NK-92 treated with Interleukin-12 subunit alpha and Interleukin-12 subunit beta, amount 100 ng/mL, for 24 hours (cell line): ENCODE measurements around the gene FGFR2.

Experiments used
- DNase-seq: peaks from one replicate; lab custom pipeline; 2025; lab: John Stamatoyannopoulos, UW

FGFR2 gene

DNA sequence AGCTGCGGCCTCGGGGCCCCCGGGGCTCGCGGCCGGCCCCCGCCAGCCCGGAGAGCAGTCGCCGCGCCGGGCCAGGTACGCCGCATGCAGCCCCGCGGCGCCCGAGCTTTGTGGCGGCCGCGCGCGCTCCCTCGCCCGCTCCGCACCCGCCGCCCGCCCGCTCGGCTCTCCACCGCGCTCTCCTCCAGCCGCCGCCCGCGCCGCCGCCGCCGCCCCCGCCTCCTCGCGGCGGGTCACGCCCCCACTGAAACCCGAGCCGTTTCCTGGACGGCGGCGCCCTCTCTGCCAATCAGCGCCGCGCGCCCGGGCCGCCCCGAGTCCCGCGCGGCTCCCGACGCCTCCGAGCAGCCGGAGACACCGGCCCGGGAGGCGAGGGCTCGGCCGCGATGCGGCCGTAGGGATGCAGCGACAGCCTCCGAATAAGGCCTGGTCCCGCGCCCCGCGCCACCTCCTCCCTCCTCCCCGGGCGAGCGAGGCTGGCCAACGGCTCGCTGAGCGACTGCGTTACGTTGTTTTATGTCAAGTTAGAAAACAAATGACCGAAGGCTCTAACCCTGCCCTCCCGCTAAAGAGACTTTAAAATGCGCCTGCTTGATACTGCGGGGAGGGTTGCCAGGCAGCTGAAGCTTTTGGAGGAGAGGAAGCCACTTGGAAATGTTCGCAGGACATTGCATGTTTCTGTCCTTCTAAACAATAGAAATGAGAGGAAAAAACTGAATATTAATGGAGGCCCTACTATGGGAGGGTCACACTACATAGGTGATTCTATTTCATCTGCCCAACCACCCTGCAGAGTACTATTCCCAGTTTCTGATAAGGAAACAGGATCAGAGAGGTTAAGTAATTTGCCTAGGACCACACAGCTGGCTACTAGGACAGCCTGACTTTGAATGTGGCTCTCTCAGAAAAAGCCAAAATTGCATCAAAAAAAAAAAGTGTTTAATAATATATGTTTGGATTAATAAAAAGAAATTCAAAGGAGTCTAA is at the start of gene FGFR2:
TSS of gene FGFR2 (minus strand) at position 182 of the 987 bp plus-strand sequence. CDS start 4,627 bp downstream, outside the sequence.
- DNase-seq, result no peak

DNA sequence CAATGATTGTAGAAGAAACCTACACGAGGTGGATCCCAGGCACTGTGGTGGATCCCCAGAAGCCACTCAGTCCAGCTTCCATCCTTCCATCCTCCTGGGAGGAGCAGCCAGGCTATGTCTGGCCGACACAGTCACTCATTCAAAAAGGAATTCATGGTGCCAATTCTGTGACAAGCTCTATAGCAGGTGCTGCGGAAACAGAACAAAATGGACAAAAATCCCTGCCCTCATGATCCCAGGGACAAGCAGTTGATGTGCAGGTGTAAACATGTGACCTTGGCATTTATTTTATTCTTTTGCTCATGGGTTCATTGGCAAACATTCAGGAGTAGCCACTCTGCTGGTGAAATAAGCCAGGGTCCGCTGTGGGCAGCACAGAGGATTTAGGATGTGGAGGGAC is 49.2 kb upstream of the FGFR2 start:
- no peak for DNase-seq

DNA sequence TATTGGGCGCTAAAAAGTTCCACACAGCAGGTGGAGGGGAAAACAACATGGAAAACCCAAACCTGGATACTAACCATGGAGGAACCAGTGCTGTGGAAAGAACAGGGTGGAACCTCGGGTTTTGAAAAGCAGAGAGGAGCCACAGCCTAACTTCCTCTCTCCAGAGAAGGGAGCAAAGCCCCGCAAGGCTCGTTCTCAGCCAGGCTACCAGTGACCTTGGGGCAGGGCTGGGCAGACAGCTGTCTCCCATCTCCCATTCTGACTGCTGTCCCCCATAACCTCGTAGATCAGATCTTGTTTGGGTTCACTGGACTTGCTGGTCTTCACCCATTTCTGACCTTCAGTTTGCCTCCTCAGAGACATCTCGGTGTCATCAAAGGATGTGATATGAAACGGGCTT is 47.5 kb upstream of the FGFR2 start:
- DNase-seq, result no peak

DNA sequence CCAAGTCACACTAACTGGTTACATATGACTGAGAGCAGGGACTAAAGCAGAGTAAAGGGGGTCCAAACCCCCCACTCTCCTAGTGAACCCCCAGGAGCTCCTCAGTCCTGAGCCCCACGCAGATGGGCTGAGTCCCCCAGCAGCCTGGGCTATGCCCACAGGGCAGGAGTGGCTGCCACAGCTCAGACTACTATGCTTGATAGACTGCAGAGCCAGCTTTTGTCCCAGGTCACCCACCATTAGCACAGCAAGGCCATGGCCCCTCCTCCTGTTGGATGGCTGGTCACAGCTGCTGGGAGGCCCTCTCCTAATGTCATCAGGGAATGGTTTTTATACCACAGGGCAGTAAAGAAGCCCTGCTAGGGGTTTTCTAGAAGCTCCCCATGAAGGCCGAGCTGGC is 46.3 kb upstream of the FGFR2 start:
- no peak for DNase-seq

DNA sequence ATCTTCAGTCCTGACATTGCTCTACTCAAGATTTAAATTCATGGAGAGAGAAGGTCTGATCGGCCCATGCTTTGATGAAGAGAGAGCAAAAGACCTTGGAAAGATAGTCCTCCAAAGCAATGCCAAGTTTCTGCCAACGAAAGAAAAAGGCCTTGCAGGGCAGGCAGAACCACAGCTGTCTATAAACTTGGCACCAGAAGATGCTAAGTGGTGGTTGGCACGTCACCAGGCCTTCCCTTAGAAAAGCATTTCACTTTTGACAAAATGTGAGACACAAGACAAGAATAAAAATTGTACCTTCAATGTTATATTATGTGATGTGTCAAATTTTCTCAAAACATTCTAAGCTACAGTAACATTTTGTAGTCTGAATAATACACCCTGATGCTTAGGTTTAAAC is 42.0 kb upstream of the FGFR2 start:
- no peak for DNase-seq

DNA sequence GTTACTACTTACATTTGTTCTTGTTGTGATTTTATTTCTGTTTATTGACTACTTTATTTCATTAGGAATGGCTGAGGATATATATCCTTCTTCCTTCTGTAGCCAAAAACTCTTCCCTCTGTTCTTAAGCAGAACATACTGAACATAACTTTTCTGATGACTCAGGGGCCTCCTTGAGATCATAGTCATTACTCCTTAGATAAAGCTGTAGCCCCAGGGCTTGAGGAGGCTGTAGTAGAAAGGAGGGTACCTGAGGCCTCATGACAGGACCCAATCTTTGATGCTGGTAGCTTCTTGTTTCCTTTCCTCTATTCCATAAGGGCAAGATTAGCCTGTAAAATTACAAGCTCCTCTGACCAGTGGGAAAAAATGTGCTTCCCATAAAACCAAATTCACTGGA is 41.2 kb upstream of the FGFR2 start:
- DNase-seq, result no peak

DNA sequence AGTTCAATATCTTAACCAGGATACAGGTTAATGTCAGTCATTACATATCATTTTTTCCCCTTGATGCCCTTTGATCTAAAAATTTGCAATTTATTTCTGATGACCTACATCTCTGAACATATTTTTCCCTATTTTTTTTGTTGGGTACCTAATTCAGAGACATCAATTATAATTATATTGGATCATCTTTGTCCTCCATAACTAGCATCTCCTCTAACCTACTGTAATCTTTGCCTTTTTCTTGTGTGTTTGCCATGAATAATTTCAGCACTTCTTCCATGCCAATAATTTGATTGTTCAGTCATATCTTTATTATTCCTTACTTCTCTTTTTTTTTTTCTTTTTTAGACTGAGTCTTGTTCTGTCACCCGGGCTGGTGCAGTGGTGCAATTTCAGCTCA is 39.2 kb upstream of the FGFR2 start:
- DNase-seq, result no peak

DNA sequence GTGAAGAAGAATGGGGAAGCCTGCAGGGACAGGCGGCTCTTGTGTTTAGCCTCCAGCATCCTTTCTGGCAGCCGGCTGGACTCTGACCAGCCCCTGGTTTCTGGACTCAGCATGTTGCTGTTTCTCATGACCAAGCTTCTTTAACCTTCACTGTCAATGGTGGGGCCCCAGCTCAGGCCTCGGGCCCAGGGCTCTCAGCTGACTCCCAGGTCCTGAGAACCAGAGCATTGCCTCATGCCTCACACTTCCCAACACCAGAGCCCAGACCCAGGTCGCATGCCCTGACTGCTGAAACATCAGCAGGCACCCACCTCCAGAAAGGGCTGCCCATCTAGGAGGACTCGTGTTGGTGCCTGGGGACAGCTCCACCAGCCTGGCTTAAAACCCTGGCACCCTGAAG is 34.8 kb upstream of the FGFR2 start:
- no peak for DNase-seq

DNA sequence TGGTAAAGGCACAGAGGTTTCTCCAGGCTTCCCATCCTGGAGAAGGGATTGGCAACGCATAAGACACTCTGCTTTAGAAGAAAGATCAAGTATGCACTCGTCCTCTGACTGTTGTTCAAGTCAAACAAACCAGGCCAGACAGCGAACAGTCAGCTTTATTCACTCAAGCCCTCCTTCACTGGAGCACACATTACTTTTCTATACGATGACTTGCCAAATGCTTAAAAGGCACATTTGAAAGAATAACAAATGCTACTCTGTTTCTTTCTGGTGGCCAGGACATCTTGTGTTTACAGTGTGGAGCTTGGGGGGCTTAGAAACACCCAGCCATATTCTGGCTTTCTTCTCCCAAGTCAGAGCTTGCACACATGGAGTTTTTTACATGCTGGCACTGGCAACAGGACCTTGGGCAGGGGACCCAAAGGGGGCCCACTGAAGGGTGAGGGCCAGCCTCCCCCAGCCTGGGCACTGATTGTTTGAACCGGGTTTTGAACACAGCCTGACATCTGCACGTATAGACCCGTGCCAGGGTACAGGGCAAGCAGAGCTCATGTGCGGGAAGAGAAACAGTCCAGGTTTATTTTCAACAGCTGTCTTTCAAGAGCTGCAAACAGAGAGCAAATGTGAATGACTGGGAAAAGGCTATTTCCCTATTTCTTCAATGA is 33.3 kb upstream of the FGFR2 start:
- no peak for DNase-seq

DNA sequence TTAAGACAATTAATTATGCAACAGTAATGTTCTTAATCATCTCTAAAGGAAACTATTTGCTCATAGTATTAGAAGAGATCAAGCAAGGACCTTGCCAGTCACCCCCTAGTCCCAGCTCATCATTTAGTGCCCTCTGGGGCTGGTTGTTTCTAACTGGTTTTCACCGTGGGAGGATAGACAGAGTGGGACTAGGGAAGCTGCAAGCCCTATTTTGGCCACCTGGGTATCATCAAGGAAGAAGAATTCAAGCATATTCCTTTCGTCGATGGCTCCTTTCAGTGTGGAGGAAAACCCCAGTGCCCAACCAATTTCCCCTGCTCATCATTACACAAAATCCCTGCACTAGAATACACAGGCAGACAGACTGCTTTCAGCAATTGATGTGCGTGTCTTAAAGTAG is 30.6 kb upstream of the FGFR2 start:
- DNase-seq, result no peak

DNA sequence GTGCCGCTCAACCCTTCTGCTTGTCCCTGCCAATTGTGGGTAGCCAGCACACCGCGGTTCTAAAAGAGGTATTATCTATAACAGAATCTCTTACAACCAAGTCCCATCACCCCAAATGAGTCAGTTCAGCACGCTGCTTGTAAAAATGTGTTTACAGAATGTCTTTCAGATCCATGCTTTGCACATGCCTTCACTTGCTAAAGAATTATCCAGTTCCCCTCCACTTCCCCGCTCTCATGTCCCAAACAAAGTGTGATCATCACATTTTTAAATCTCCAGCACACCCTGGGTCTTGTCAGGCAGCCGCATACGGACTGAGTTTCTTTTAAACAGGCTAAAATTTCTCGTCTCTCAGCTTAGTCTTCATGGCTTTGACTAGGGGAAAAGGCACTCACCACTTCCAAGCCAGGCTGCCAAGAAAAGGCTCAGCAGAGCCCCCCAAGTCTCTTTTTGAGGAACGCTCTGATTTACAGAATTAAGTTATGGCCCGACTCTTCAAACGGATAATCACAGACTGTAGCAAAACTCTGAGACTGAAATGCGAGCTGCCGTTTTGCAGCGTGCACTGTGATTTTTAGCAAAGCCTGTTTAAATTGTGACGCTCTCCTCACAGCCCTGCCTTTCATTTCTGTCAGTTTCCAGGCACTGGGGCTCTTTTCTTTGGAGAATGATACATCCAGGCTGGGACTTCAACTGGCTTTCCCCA is 29.8 kb upstream of the FGFR2 start:
- no peak for DNase-seq

DNA sequence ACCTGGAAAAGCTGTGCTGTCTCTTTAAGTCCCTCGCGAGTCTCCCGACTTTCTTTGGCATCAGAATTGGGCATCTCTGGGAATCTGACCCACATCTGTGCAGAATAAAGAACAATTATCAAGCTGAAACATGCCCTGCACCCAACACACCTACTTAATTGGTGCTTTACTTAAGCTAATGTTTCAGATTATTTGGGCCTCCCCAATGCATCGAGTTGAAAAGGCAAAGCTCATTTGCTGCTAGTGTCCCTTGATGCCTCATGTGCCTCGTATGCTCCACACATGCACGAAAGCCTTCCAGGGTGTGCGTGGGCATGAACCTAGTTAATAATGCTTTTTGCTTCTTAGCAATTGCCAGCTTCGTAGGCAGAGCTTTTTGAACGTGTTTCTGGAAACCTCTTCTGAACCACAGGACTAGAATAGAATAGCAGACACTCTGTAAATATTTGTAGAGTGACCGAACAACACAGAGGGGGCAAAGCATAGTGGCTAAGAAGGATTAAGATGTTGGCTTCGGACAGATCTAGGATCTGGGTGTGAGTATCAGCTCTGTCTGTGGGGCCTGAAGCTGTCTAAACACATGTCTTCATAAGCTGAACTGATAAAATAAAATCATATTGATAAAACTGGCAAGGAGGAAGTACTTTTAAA is 26.7 kb upstream of the FGFR2 start:
- DNase-seq, result no peak

DNA sequence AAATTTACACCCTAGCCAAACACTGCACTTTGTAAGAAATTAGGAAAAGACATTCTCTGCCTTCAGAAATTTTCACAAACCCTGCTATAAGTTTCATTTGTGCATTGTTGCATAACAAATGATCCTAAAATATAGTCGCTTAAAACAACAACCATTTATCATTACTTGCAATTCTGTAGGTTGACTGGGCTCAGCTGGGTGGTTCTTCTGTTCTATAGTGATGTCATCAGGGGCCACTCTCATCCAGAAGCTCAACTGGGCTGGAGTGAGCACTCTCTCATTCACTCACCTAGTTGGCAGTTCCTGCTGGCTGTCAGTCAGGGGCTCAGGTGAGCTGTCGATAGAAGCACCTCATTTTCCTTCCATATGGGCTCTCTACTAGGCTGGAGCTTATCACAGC is 20.7 kb upstream of the FGFR2 start:
- DNase-seq, result no peak

DNA sequence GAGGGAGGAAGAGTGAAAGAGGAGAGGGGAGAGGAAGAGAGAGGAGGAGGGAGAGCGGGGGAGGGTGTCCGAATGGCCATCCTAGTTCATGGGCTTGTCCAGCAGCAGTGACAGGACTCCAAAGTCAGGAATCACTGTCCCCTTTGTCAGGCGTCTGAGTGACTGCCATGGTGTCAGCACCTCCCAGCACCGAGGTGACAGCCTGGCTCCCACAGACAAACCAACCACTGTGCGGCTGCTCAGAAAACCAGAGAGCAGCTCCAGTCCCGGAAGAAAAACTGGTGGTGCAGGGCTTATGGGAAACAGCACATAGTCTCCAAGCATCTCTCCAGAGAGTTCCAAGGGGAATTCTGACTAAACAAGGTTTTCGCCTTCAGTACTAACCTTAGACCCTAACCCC is 18.9 kb upstream of the FGFR2 start:
- DNase-seq, result no peak

DNA sequence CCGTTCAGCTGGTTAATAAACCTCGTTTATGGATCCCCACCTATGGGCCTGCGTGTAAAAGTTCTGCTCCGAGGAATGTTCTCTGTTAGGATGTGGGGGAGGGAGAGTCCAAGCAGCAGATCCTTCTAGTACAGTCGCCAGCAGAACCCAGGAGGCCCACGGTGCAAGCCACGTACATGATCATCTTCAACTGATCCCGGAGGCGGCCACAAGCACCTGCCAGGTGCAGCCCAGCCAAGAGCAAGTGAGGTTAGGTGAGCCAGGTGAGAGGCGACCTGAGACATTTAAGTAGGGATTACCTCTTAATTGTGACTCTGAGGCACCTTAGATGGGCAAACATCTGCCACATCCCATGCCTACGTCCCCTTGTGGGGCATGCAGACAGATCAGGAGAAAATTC is 18.0 kb upstream of the FGFR2 start:
- no peak for DNase-seq

DNA sequence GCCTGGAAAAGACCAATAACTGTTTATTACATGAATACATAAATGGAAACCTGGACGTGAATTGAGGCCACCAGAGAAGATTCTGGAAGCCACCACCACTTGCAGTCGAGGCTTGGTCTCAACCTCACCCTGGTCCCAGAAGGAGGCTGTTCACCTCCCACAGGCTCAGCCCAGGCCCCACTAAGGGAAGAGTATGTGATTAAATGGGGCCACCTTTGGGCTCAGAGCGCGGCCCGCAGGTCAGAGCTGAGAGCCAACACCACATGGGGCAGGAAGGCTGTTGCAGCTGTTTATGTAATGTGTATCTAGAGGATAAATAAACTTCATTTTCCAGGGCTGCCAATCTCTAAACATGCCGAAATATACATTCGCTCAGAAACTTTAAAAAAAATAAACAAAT is 17.6 kb upstream of the FGFR2 start:
- no peak for DNase-seq

DNA sequence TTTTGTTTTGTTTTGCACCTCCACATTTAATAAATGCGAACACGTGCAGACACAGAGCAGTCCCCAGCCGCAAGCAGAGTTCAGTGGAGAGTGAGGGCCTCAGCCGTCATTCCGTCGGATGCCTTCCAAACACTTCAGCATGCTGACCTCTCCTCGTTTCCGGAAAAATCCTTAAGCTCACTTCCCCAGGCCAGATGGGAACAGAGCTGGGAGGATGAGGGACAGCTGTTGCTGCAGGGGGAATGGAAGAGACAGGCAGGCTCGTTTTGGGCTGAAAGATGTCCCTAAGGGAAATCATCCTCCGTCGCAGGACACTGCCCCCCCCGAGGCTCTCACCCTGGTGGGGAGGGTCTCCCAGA is 17.2 kb upstream of the FGFR2 start:
- DNase-seq, result no peak

DNA sequence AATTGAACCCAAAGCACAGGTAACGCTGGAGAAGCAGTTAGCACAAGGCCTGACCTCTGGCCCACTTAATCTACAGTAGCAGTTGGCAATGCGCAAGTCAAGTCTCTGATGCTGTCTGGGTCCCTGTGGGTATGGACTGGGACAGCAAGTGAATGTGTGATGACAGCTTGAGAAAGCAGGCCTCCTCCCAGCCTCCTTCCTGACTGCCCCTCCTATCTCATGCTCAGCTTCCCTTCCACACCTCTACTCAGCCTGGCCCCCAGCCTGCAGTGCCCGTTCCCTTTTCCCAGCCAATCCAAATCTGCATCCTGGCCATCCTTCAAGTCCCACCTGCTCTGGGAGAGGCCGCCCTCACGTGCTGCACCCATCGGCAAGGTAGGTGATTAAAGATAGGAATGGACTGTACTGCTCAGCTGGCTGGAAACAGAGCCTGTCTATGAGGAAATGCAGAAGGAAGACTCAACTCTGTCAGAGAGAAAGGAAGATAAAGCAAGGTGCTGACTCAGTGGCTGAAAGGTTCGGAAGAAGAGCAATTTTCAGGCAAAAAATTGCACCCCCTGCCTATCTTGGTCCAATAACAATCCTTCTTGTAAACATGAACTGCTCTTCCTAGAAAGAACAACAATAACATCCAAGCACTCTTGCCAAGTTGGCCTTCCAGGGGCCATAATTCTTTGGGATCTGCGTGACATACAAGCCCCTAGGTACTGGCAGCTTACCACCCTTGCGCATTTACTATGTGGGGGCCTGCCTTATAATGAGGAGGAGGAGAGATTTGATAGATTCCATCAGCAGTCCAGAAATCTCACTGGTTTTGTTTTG is 16.6 kb upstream of the FGFR2 start:
- no peak for DNase-seq

DNA sequence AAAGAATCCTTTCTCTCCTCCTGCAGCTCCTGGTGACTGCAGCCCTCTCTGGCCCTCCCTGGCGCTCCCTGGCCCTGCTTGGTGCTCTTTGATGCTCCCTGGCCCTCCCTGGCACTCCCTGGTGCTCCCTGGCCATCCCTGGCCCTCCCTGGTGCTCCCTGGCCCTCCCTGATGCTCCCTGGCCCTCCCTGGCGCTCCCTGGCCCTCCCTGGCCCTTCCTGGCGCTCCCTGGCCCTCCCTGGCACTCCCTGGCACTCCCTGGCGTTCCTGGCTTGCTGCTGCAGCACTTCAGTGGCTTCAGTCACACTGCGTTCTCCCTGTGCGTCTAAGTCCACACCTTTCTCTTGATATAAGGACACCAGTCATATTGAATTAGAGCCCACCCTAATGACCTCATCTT is 15.2 kb upstream of the FGFR2 start:
- no peak for DNase-seq

DNA sequence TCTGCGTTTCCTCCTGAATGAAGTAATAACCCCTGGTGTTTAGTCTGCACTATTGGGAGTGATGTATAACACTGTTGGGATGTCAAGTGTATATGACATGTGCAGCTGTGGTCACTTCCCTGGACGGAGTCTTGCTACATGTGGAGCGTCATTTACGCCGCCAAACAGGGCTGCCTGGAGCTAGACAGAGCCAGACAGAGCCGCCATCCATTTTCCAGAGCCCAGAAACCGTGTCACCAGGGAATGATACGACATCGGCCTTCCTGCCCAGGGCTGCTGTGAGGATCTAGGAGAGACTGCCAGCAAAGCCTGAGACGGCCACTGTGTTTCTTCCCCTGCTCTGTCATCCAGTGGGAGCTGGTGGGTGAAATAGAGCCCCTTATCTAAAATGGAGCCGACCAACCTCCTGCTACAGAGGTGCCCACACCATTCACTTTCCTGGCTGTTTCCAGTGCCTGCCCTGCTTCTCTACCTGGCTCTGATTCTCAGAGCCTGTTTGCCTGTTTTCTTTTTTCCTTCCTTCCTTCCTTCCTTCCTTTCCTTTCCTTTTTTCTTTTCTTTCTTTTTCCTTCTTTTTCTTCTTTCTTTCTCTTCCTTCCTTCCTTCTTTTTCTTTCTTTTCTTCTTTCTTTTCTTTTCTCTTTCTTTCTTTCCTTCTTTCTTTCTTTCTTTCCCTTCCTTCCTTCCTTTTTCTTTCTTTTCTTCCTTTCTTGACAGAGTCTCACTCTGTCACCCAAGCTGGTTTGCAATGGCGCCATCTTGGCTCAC is 13.3 kb upstream of the FGFR2 start:
- no peak for DNase-seq
